HG03342 (cell line): ENCODE data around the gene SLN.
"Not testable (repeated sequence)": the region's sequence is repeated elsewhere in the genome, so short reads cannot be mapped to it uniquely, and the experiment has no call there.

Experiments used
- ATAC-seq: cut with Tn5 transposase; IDR thresholded peaks from one replicate; pipeline ENCODE4 v1.9.1; 2021; ENCODE audit warnings: mild to moderate bottlenecking, moderate library complexity; ENCODE audit not compliant: unreplicated experiment

The SLN gene

DNA sequence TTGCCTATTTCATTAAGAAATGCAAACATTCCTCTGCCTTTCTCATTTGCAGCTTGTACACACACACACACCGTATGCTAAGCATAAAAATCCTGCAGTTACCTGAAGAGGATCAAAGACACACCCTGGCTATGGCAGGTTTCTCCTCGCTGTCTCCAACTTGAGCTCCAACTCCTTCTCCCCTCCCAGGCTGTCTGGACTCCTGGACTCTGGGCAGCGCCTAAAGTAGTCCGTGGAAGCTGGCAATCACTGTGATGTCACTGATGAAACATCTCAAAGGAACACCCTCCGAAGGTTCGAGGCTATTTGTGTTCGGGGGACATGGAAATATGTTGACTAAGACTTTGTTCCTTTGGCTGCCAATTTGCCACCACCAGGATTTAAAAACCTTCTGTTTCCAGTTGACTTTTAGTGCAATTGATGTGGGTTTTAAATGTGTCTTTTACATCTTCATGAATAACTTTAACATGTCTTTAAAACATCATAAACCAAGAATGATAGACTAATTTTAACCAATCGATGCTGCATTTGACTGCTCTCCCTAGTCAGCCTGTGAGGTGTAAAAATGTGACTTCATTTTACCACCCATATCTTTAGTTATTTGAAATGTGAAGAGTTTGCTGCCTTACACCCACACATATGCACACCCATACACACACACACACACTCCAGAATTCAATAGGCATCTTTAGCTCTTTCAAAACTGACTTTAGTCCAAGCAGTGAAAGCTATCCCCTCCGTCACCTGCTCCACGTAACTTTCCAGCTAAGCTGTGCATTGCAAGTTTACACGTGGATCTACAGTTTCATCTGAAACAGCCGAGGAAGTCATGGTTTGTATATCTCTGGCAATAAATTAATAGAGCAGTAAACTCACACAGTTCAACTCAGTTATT is at the start of gene SLN:
TSS of gene SLN (minus strand) at position 196 of the 895 bp plus-strand sequence.
- ATAC-seq = no peak

DNA sequence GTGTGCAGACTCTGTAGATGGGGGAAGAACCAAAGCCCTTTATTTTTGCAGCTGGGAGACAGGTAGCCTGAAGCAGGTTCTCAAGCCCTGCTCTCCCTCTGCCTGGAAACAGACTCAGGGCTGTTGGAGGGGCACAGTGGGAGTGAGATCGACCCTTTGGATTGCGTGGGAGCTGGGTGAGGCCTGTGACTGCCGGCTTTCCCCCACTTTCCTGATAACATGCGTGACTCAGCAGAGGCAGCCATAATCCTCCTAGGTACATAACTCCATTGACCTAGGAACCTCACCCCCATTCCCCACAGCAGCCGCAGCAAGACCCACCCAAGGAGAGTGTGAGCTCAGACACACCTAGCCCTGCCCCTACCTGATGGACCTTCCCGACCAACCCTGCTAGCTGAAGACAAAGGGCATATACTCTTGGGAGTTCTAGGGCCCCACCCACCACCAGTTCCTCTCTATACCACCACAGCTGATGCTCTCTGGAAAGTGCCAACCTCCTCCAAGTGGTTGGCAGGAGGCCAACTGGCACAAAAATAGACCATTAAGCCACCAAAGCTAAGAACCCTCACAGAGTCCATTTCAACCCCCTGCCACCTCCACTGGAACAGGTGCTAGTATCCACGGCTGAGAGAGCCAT is 47.0 kb upstream of the SLN start:
- not testable (repeated sequence) for ATAC-seq

DNA sequence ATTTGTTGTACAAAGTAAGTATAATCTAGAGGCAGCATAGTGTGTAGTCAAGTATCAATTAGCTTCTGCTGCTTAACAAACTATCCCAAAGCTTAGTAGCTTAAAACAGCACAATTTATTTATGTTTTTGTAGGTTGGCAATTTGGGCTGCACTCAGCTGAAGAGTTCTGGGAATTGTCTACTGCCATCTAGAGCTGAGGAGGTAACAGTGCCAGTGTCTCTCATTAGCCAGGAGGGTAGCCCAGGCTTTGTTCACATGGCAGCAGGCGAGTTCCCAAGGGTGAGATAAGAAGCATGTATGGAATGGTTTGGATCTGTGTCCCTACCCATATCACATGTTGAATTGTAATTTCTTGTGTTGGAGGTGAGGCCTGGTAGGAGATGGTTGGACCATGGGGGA is 45.8 kb upstream of the SLN start:
- ATAC-seq = no peak

DNA sequence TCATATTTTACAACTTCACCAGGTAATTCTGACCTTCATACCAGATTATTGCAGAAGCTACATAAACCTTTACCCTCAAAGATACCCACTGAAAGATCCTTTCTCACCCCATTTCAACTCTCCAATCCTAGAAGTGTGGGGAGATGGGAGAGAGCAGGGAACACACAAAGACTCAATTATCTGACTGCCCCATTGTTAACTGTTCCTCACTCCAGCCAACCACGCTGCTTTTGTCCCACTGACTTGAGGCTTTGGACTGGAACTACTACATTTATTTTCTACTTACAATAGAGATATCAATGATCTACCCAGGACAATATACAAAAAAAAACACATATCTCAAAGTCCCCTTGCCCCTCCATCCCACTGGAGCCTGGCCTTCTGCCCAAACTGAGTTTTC is 44.7 kb upstream of the SLN start:
- no peak for ATAC-seq

DNA sequence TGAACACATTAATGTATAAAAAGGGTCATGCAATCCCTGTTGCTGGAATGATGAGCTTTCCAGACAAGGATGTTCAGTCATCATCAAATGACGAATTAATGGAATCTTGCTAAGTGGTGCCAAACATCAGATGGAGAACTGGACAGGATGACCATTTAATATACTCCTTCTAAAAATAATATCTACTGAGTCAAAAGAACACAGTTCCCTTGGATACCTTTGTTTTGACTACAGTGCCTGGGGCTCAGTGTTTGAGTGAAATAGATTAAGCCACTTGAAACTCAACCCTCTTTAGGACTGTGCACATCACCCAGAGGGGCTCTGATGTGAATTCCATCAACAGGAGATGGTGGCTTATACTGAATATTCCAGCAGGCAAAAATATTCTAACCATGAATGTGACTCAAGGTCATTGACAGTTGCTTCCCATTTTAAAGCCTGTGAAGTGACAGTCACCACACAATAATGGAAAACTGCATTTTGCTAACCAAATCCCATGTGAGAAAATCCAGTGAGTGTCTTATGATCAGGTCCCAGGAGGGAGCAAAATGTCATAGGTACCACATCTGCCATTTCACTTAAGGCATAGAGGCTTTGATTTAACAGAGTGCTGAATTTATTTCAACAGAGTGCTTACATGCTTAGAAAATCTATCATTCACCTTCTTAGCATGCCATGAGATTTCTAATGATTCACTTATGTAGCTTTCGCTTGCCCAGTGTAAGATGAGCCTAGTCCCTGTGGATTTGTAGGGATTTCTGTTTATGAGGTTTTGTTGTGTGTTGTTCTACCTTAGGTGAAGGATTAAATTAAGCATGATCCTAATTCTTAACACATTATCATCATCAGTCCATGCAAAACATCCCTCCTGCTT is 41.3 kb upstream of the SLN start:
- ATAC-seq = no peak

DNA sequence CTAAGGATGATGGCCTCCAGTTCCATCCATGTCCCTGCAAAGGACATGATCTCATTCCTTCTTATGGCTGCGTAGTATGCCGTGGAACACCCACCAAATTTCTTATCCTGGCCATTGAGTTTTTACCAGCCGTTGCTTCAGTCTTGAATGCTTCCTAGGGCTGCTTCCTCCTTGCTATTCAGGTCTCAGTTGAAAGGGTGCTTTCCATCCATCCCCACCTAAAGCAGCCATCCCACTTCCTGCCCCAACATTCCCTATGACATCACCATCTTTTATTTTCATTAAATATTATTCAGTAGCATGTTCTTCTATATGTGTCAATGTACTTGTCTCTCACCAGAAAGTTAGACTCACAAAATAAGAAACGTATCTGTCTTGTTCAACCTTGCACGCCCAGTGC is 40.7 kb upstream of the SLN start:
- no peak for ATAC-seq

DNA sequence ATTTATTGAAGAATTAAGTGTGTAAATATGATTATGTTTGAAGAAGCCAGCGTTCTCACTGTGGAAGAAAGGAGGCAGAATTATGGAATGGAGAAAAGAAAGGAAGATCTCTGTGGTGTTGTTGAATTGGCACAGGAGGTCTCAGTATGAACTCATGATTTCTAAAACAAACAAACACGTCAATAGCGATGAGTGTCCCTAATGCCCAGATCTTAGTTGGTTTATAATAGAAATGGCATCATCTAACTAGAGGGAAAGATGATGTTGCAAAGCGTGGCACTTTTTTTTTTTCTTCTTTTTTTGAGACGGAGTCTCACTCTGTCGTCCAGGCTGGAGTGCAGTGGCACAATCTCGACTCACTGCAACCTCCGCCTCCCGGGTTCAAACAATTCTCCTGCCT is 39.2 kb upstream of the SLN start:
- no peak for ATAC-seq

DNA sequence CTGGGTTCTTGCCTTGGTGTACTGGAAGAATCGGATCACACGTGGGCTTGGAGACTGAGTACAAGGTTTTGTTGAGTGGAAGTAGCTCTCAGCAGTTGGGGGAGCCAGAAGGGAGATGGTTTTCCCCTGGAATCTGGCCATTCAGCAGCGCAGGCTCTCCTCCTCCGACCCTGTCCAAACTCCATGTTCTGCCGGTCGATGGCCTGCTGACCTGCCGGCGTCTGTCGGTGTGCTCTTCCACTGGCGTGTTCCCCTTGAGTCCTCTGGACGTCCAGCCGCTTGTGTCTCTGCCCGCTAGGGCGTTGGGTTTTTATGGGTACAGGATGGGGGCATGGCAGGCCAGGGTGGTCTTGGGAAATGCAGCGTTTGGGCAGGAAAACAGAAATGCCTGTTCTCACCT is 38.5 kb upstream of the SLN start:
- no peak for ATAC-seq

DNA sequence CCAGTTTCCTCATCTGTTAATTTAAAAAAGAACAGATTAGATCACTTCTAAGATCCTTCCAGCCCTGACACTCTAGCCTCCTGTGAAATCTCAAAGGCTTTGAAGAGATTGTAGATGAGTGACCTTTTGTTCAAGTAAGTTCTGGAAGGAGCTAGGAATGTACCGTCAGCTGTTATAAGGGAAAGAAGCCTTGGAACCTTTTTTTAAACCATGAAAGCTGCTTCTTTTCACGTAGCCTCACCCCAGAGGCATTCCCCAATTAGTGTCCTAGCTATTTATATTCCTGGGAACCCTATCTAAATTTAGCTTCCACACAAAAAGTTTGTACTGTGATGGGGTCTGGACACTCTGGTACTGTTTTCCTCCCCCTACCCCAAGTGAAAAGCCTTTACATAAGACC is 35.8 kb upstream of the SLN start:
- no peak for ATAC-seq

DNA sequence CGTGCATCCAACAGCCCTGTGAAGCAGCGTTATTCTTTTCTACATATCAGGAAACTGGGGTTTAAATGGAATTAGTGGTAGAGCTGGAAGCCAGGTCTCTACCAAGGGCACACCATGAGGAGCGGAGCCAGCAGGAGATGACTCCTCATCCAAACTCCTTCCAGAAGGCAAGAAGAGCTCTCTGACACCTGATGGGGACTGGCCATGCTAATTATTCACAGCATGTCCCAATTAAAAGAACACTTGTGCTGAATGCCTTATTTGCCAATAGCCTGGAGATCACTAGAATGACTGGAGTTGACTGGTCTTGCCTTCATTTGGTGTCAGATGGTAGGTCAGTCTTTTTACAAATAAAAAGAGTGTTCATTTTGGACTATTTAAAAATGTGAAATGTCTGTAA is 32.9 kb upstream of the SLN start:
- no peak for ATAC-seq

DNA sequence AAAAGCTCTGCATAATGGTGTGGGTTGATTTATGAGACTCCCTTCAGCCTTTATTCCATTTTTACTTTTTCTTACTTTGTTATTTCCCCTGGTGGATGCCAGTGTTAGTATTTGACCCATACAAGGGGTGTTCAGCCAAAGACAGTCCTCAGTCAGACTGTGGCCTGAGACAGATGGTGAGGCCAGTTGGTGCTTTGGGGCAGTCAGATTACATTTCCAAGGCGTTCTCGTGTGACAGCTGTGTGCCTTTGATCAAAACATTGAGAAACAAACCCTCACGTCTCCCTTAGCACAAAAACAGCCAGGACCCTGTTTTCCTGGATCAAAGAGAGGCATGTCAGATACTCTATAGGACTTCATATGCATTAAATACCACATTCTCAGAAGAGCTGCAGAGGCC is 31.3 kb upstream of the SLN start:
- no peak for ATAC-seq

DNA sequence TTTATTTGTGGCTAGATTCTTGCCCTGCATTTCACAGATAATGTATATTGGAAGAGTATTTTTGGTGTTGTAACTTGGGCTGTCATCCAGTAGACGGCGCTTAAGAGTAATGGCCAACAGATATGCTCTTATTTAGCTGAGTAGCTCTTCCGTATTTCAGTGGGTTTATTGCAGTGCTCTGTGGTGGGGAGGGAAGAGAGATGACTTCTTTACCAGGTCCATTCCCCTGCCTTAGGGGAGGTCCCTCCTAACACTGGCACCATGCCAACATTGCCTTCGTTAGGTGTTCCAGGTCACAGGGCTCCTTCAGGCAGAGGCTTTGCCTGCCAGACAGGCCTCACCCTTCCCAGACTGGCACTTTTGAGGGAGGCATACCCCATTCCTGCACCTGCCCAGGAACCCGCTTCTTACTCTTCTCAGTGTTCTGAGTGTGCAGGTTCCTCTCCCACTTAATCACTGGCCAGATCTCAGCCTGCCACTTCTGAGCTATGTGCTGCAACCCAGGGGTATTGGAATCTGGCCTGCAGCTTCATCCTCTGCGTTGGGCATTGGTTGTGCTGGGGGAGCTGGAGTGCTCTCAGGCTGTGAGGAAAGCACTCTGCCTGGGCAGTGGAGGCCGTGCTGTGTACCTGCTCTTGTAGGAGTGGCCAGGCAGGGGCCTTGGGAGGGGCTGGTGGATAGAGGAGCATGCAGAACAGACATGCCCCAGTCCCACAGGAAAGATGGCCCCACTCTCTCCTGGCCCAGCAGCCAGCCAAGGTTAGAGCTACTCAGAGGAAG is 29.4 kb upstream of the SLN start:
- ATAC-seq = peak; percentile 95

DNA sequence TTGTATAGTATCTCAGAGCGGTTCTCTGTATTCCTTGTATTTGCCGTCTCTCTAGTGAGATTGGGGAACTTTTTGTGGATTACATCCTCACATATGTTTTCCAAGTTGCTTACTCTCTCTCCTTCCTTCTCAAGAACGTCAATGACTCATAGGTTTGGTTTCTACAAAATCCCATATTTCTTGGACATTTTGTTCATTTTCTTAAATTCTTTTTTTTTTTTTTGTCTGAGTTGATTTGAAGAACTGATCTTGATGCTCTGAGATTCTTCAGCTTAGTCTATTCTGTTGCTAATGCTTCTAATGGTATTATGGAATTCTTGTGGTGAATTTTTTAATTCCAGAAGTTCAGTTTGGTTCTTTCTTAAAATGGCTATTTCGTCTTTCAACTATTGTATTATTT is 28.4 kb upstream of the SLN start:
- ATAC-seq = no peak

DNA sequence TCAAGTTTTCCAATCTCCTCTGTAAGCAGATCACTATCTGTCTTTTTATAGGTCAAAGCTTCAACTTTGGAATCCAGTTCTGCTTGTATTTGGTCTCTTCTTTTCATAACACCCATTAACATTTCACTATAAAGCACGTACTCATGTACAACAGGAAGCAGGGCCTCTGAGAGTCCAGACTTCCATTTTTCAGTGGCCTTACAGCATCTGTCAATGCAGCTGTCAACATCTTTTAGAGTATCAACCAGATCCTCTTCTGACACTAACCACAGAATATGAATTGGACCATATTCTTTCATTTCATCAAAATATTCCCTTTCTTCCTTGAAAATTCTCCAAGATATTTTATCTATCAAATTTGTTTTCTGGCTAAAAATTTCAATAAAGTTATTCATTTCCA is 24.7 kb upstream of the SLN start:
- ATAC-seq = no peak

DNA sequence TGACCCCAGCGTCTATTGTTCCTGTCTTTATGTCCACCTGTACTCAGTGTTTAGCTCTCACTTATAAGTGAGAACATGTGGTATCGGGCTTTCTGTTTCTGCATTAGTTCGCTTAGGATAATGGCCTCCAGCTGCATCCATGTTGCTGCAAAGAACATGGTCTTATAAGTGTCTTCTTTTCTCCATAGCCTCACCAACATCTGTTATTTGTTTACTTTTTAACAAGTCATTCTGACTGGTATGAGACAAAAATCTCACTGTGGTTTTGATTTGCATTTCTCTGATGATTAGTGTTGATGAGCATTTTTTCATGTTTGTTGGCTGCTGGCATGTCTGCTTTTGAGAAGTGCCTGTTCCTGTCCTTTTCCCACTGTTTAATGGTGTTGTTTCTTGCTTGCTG is 21.7 kb upstream of the SLN start:
- no peak for ATAC-seq

DNA sequence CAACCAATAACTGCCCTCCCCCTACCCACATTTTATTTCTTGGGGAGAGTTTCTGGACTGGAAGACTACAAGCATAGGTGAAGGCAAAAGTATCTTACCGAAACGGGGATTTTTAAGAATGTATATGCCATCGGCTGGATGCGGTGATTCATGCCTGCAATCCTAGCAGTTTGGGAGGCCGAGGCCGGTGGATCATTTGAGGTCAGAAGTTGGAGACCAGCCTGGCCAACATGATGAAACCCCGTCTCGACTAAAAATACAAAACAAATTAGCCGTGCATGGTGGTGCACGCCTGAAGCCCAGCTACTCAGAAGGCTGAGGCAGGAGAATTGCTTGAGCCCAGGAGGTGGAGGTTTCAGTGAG is 20.8 kb upstream of the SLN start:
- no peak for ATAC-seq

DNA sequence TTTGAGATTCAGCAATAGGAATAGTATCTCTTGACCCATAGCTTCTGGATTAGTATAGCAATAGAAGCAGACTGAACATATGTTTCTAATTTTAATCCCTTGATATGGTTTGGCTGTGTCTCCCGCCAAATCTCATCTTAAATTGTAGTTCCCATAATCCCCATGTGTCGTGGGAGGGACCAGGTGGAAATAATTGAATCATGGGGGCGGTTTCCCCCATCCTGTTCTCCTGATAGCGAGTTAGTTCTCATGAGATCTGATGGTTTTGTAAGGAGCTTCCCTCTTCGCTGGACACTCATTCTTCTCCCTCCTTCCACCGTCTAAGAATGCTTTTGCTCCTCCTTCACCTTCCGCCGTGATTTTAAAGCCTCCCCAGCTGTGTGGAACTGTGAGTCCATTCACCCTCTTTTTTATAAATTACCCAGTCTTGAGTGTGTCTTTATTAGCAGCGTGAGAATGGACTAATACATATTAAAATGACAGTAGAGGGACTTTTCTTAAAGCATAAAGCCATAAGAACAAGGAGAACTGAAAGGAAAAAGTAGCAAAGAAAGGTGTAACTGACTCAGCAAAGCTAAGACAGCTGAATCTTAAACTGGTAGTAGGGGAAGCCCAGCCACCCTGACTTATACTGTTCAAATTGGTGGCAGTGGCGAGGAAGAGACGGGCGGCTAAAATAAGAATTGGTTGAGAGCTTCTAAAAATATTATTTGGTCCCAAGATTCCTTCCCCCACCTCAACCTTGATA is 20.3 kb upstream of the SLN start:
- ATAC-seq = peak; percentile 63

DNA sequence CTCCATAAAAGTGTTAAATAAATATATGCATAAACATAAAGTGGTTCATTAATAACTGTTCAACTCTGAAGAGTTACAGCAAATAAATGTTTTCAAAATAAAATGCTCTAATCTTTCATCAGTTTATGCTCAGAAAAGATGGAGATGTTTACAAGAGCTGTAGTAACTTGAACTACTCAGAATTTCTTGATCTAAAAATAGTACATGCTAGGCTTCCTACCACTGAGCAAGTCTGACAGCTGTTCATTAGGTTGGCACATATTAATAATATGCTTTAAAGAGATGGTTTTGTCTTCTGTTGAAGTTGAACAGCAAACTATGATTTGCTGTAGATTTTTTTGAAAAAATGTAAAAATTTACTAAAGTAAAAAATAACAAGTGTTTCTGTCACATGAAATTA is 10.8 kb upstream of the SLN start:
- no peak for ATAC-seq

DNA sequence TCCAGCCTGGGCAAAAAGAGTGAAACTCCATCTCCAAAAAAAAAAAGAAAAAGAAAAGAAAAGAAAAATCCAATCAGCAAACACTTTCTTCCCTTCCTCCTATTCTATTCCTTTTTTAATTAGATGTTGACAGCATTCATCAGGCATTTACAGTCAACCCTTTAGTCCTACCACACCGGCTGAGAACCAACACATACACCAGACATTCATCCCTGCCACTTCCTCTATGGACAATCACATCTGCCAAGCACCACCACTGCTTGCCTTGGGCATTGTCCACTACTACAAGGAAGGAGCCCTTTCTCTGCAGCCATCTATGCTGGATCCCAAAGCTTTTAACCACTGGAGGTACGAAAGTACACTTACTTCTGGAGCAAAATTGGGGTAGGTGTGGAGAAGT is 9.4 kb upstream of the SLN start:
- no peak for ATAC-seq

DNA sequence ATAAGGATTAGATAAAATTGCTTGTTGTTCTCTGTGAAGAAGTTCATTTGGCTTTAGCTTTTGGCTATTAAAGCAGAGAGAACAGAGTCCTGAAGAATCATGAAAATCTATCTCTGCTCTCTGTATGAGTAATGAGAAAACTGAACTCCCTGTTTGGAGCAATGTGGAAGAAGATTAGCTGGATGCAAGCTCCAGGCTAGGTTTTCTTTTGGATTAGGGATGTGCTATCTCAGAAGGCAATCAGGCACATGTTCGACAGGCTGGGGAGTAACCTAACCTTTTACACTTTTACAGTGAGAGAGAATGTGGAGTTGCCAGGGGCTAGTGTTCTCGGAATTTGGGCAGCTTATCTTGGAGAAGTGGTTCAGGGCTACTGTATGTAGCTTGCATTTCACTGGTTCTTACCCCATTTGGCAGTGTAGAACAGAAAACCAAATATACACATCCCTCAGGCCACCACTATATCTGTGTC is 8.5 kb upstream of the SLN start:
- ATAC-seq = no peak
